HG02840 (cell line): ENCODE measurements around the gene RTCA.

ENCODE experiments used
- ATAC-seq: cut with Tn5 transposase; IDR thresholded peaks from one replicate; pipeline ENCODE4 v1.9.1; 2021; ENCODE audit warnings: mild to moderate bottlenecking, moderate library complexity, moderate number of reproducible peaks; ENCODE audit not compliant: unreplicated experiment, low FRiP score

RTCA gene

DNA sequence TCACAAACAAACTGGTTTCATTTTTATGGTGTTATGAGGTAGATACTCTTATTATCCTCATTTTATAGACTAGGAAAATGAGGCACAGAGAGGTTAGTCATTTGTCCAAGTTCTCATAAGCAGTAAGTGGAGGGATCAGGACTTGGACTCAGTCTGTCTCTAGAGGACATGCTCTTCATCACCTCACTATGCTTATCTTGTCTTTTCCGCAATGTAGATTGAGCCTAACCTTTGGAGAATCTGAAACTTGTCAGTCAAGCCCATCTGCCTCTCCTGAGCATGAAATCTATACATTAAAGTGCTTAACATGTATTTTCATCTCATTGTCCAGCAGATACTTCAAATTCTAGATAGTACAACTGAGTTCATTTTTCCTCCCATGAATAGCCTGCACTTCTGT is 74.5 kb downstream of the RTCA start:
- ATAC-seq = no peak

DNA sequence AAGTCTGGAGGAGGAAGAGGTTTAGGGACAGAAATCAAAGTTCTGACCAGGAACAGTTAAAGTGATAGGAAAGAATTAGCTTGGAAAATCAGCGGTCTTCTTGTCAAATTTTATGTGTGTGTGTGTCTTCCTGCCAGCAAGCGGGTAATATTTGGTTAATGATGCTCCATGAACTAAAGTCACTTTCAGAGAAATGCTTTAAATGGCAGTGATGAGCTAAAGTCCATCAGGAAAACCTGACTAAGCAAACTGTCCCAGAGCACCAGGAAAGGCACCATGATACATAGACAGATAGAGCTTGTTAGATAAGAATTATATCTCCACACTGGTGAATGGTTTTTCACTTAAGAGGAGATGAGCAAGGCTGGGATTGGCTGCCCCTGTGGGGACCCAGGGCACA is 76.3 kb downstream of the RTCA start:
- no peak for ATAC-seq
